ENCODE data around the gene TRIM32. TPM values are rescaled to one million over a fixed set of nuclear protein-coding genes. Genes with fewer than 3 reads are reported as not detected.

Gene TRIM32
- polyA plus RNA-seq, 1 donor (not counting 4 experiments of a cell fraction or from before 2014, with no cell fraction given) = 21.3 TPM

- no peaks in the 10 kb centered on the region for H3K27me3 ChIP-seq (ENCODE audit: control insufficient read depth, extremely low read depth, insufficient read depth, low read length)
- no peak overlapping the region for H3K9ac ChIP-seq (ENCODE audit: control insufficient read depth, extremely low read depth, insufficient read depth, low read length)
- DNase-seq (ENCODE audit: low read depth, low spot score) (no peak), FAIRE-seq (no peak)
- peaks cover 18% of the 10 kb centered on the region for H3K79me2 ChIP-seq (ENCODE audit: control insufficient read depth, insufficient read depth, low read length)
- H3K27ac ChIP-seq (ENCODE audit: control insufficient read depth, insufficient read depth, low read length) = no peak overlapping the region
- dilution Hi-C loops (cut with MboI; ENCODE audit: extremely low pct_ligation_motif_present, low sequenced_read_pairs) = no loop called here
- no peak overlapping the region for H3K4me3 ChIP-seq (ENCODE audit: control insufficient read depth in 2 of 3, extremely low read depth in 1 of 3, insufficient read depth in 2 of 3, low read depth in 1 of 3, low read length in 3 of 3)
- no peaks in the 10 kb centered on the region for H4K20me1 ChIP-seq (ENCODE audit: control insufficient read depth, extremely low read depth, insufficient read depth, low read length)
- TF ChIP-seq EZH2 (IDR thresholded peaks at IDR 0.05; ENCODE audit: low read length) (no peak), CTCF (optimal IDR thresholded peaks at IDR 0.05 in 1 of 3, IDR thresholded peaks at IDR 0.05 in 1 of 3, conservative IDR thresholded peaks at IDR 0.05 in 1 of 3; ENCODE audit: extremely low read depth in 1 of 3, insufficient read depth in 2 of 3, low read length in 3 of 3) (no peak)
- peaks cover 27% of the 10 kb centered on the region for H3K4me1 ChIP-seq (ENCODE audit: control insufficient read depth, extremely low read depth, insufficient read depth, low read length)
- H3K4me2 ChIP-seq (ENCODE audit: control insufficient read depth, extremely low read depth, insufficient read depth, low read depth, low read length) = no peak overlapping the region
- H3K9me3 ChIP-seq (ENCODE audit: control insufficient read depth, low read depth, low read length) = no peaks in the 10 kb centered on the region
- H3K9me1 ChIP-seq (ENCODE audit: control insufficient read depth, extremely low read depth, insufficient read depth, low read length) = no peaks in the 10 kb centered on the region
- no peak overlapping the region for H2AFZ ChIP-seq (ENCODE audit: control insufficient read depth, low read length)
- H3K36me3 ChIP-seq (ENCODE audit: control insufficient read depth in 2 of 2, extremely low read depth in 1 of 2, insufficient read depth in 2 of 2, low read length in 2 of 2) = peaks cover 5 to 8% of the 10 kb centered on the region in 2 experiments
These were observed 17.4 kb downstream of the TRIM32 start for GRCh38 chr9:116704470-116704869.

GRCh38 chr9:116705531-116705930 lies 18.4 kb downstream of the TRIM32 start:
- Histone ChIP-seq H3K9me1 (ENCODE audit: control insufficient read depth, extremely low read depth, insufficient read depth, low read length) (no peaks in the 10 kb centered on the region), H3K9ac (ENCODE audit: control insufficient read depth, extremely low read depth, insufficient read depth, low read length) (no peak overlapping the region), H3K4me1 (ENCODE audit: control insufficient read depth, extremely low read depth, insufficient read depth, low read length) (peaks cover 22% of the 10 kb centered on the region), H3K36me3 (ENCODE audit: control insufficient read depth in 2 of 2, extremely low read depth in 1 of 2, insufficient read depth in 2 of 2, low read length in 2 of 2) (no peaks in the 10 kb centered on the region), H3K79me2 (ENCODE audit: control insufficient read depth, insufficient read depth, low read length) (peaks cover 7% of the 10 kb centered on the region), H3K27ac (ENCODE audit: control insufficient read depth, insufficient read depth, low read length) (no peak overlapping the region), H3K9me3 (ENCODE audit: control insufficient read depth, low read depth, low read length) (no peaks in the 10 kb centered on the region), H2AFZ (ENCODE audit: control insufficient read depth, low read length) (no peak overlapping the region), H4K20me1 (ENCODE audit: control insufficient read depth, extremely low read depth, insufficient read depth, low read length) (no peaks in the 10 kb centered on the region), H3K4me2 (ENCODE audit: control insufficient read depth, extremely low read depth, insufficient read depth, low read depth, low read length) (no peak overlapping the region), H3K4me3 (ENCODE audit: control insufficient read depth in 2 of 3, extremely low read depth in 1 of 3, insufficient read depth in 2 of 3, low read depth in 1 of 3, low read length in 3 of 3) (no peak overlapping the region), H3K27me3 (ENCODE audit: control insufficient read depth, extremely low read depth, insufficient read depth, low read length) (no peaks in the 10 kb centered on the region)
- no peak for FAIRE-seq
- dilution Hi-C loops (cut with MboI; ENCODE audit: extremely low pct_ligation_motif_present, low sequenced_read_pairs) = no loop called here
- TF ChIP-seq CTCF (optimal IDR thresholded peaks at IDR 0.05 in 1 of 3, IDR thresholded peaks at IDR 0.05 in 1 of 3, conservative IDR thresholded peaks at IDR 0.05 in 1 of 3; ENCODE audit: extremely low read depth in 1 of 3, insufficient read depth in 2 of 3, low read length in 3 of 3) (no peak), EZH2 (IDR thresholded peaks at IDR 0.05; ENCODE audit: low read length) (no peak)
- no peak for DNase-seq (ENCODE audit: low read depth, low spot score)

All from keratinocyte (primary cell).